Keratinocyte (primary cell): ENCODE data around the gene ERC2. TPM values are rescaled to one million over a fixed set of nuclear protein-coding genes. Genes with fewer than 3 reads are reported as not detected.

ENCODE experiments used
- DNase-seq: peaks from one replicate; pipeline ENCODE4 v3.0.0-alpha.2; 2011; ENCODE audit warnings: low read depth, missing footprints, low spot score
- FAIRE-seq: peaks from 2 replicates; lab custom pipeline; 2011; peaks lifted over from hg19 to GRCh38; lab: Jason Lieb, UNC
- H2AFZ ChIP-seq: 2 replicates; pipeline ENCODE4 v1.6.0; 2012; ENCODE audit warnings: low read length, control low read depth, inconsistent platforms; ENCODE audit not compliant: control insufficient read depth
- H3K27ac ChIP-seq: 2 replicates; pipeline ENCODE4 v1.5.1; 2011; ENCODE audit warnings: low read length; ENCODE audit not compliant: control insufficient read depth, insufficient read depth
- H3K27me3 ChIP-seq: 3 replicates; pipeline ENCODE4 v1.6.0; 2011; ENCODE audit warnings: low read length; ENCODE audit not compliant: control insufficient read depth, insufficient read depth; ENCODE audit errors: extremely low read depth
- H3K36me3 ChIP-seq, 2 experiments: 2 replicates in 1 of 2; 3 replicates in 1 of 2; pipeline ENCODE4 v1.5.1; 2011; ENCODE audit warnings: low read length in 2 of 2, mild to moderate bottlenecking in 1 of 2; ENCODE audit not compliant: control insufficient read depth in 2 of 2, insufficient read depth in 2 of 2; ENCODE audit errors: extremely low read depth in 1 of 2
- H3K4me1 ChIP-seq: 3 replicates; pipeline ENCODE4 v1.5.1; 2011; ENCODE audit warnings: low read length; ENCODE audit not compliant: control insufficient read depth, insufficient read depth; ENCODE audit errors: extremely low read depth
- H3K4me2 ChIP-seq: 3 replicates; pipeline ENCODE4 v1.6.0; 2011; ENCODE audit warnings: low read depth, low read length; ENCODE audit not compliant: control insufficient read depth, insufficient read depth; ENCODE audit errors: extremely low read depth
- H3K4me3 ChIP-seq, 3 experiments: fragments of 200-600 bp in 1 of 3; sonication (generic) in 1 of 3; 2 replicates in 2 of 3; 3 replicates in 1 of 3; pipeline ENCODE4 v1.5.1; 2011 to 2016; ENCODE audit warnings: low read length in 3 of 3, mild to moderate bottlenecking in 3 of 3, control low read depth in 2 of 3, inconsistent platforms in 1 of 3, low read depth in 1 of 3, mixed read lengths in 1 of 3, mixed run types in 1 of 3, moderate library complexity in 1 of 3; ENCODE audit not compliant: control insufficient read depth in 2 of 3, insufficient read depth in 2 of 3; ENCODE audit errors: extremely low read depth in 1 of 3
- H3K79me2 ChIP-seq: 2 replicates; pipeline ENCODE4 v1.6.0; 2012; ENCODE audit warnings: low read length; ENCODE audit not compliant: control insufficient read depth, insufficient read depth
- H3K9ac ChIP-seq: 3 replicates; pipeline ENCODE4 v1.6.0; 2011; ENCODE audit warnings: low read length; ENCODE audit not compliant: control insufficient read depth, insufficient read depth; ENCODE audit errors: extremely low read depth
- H3K9me1 ChIP-seq: 3 replicates; pipeline ENCODE4 v1.6.0; 2011; ENCODE audit warnings: low read length; ENCODE audit not compliant: control insufficient read depth, insufficient read depth; ENCODE audit errors: extremely low read depth
- H3K9me3 ChIP-seq: 2 replicates; pipeline ENCODE4 v1.5.1; 2012; ENCODE audit warnings: low read depth, low read length; ENCODE audit not compliant: control insufficient read depth
- H4K20me1 ChIP-seq: 3 replicates; pipeline ENCODE4 v1.6.0; 2011; ENCODE audit warnings: low read length; ENCODE audit not compliant: control insufficient read depth, insufficient read depth; ENCODE audit errors: extremely low read depth
- CTCF ChIP-seq, 3 experiments: IDR thresholded peaks in 1 of 3; conservative IDR thresholded peaks in 1 of 3; optimal IDR thresholded peaks in 1 of 3; 2 replicates in 2 of 3; 3 replicates in 1 of 3; pipeline versions ENCODE3 to v1.5.1; 2011; ENCODE audit warnings: low read length in 3 of 3, mild to moderate bottlenecking in 3 of 3, moderate library complexity in 2 of 3, control low read depth in 1 of 3, inconsistent platforms in 1 of 3; ENCODE audit not compliant: insufficient read depth in 2 of 3; ENCODE audit errors: extremely low read depth in 1 of 3
- EZH2 ChIP-seq: IDR thresholded peaks from one replicate; pipeline ENCODE4 v1.6.1; 2012; ENCODE audit warnings: inconsistent platforms, mild to moderate bottlenecking, low read length, moderate library complexity
- dilution Hi-C: fragments of 300-500 bp; cut with MboI; formaldehyde crosslinking; loops from one replicate; pipeline ENCODE4 v1.7.0; 2020; ENCODE audit warnings: low sequenced_read_pairs; ENCODE audit not compliant: extremely low pct_ligation_motif_present
- polyA plus RNA-seq, 5 experiments: library from polyadenylated mRNA; depleted of rRNA in 3 of 5; stranded (reverse) in 3 of 5; stranded (forward) in 1 of 5; unstranded in 1 of 5; fragments of >200 nt; gene quantifications; 1 replicate in 1 of 5; 2 replicates in 3 of 5; 3 replicates in 1 of 5; pipeline versions ENCODE4 v1.2.1 to v1.2.3, GENCODE V29; 2011 to 2012; ENCODE audit warnings: missing spikeins in 2 of 5, low read depth in 1 of 5, low replicate concordance in 1 of 5

Gene ERC2
- polyA plus RNA-seq, 1 donor (not counting 4 experiments of a cell fraction or from before 2014, with no cell fraction given): 0.08 TPM

GRCh38 chr3:55559500-55560423, 908.5 kb downstream of the ERC2 start:
- no peak for TF ChIP-seq EZH2
- TF ChIP-seq CTCF (optimal IDR thresholded peaks at IDR 0.05 in 1 of 3, IDR thresholded peaks at IDR 0.05 in 1 of 3, conservative IDR thresholded peaks at IDR 0.05 in 1 of 3; ENCODE audit: extremely low read depth in 1 of 3, insufficient read depth in 2 of 3, low read length in 3 of 3): no peak
- no peaks in the 10 kb centered on the region for H3K4me1 ChIP-seq
- no peak overlapping the region for H3K4me3 ChIP-seq
- no peak overlapping the region for H3K27ac ChIP-seq
- H3K9me3 ChIP-seq: no peaks in the 10 kb centered on the region
- H4K20me1 ChIP-seq: no peaks in the 10 kb centered on the region
- H3K9me1 ChIP-seq: no peaks in the 10 kb centered on the region
- H2AFZ ChIP-seq: no peak overlapping the region
- H3K27me3 ChIP-seq: no peaks in the 10 kb centered on the region
- no peak for FAIRE-seq
- no peaks in the 10 kb centered on the region for H3K79me2 ChIP-seq
- H3K4me2 ChIP-seq: no peak overlapping the region
- dilution Hi-C loops: no loop called here
- H3K9ac ChIP-seq: no peak overlapping the region
- DNase-seq: no peak
- no peaks in the 10 kb centered on the region for H3K36me3 ChIP-seq

GRCh38 chr3:55558316-55558715, 910.0 kb downstream of the ERC2 start:
- H2AFZ ChIP-seq: no peak overlapping the region
- H3K4me2 ChIP-seq: no peak overlapping the region
- no peaks in the 10 kb centered on the region for H4K20me1 ChIP-seq
- DNase-seq (no peak), FAIRE-seq (no peak)
- H3K9me1 ChIP-seq: no peaks in the 10 kb centered on the region
- H3K36me3 ChIP-seq: no peaks in the 10 kb centered on the region
- H3K9me3 ChIP-seq: no peaks in the 10 kb centered on the region
- no peaks in the 10 kb centered on the region for H3K27me3 ChIP-seq
- H3K79me2 ChIP-seq: no peaks in the 10 kb centered on the region
- TF ChIP-seq EZH2: no peak
- no peak for TF ChIP-seq CTCF (optimal IDR thresholded peaks at IDR 0.05 in 1 of 3, IDR thresholded peaks at IDR 0.05 in 1 of 3, conservative IDR thresholded peaks at IDR 0.05 in 1 of 3; ENCODE audit: extremely low read depth in 1 of 3, insufficient read depth in 2 of 3, low read length in 3 of 3)
- no peak overlapping the region for H3K27ac ChIP-seq
- H3K9ac ChIP-seq: no peak overlapping the region
- dilution Hi-C loops: no loop called here
- no peaks in the 10 kb centered on the region for H3K4me1 ChIP-seq
- no peak overlapping the region for H3K4me3 ChIP-seq
